H9 (cell line): ENCODE data around the gene TBC1D3B. TPM values are rescaled to one million over a fixed set of nuclear protein-coding genes. Genes with fewer than 3 reads are reported as not detected.

Experiments used
- DNase-seq: peaks from one replicate; pipeline ENCODE4 v3.0.0-alpha.2; 2017
- H2AFZ ChIP-seq: one replicate; pipeline ENCODE4 v1.6.1; 2013; ENCODE audit warnings: mild to moderate bottlenecking, low read length, control low read depth, moderate library complexity
- H2AK5ac ChIP-seq: 2 replicates; pipeline ENCODE4 v1.6.1; 2013; ENCODE audit warnings: low read length, control low read depth, mixed read lengths; ENCODE audit not compliant: insufficient read length
- H2BK120ac ChIP-seq: one replicate; pipeline ENCODE4 v1.6.1; 2013; ENCODE audit warnings: low read depth, mild to moderate bottlenecking, low read length, control low read depth, inconsistent platforms; ENCODE audit not compliant: poor library complexity, severe bottlenecking
- H2BK12ac ChIP-seq: 2 replicates; pipeline ENCODE4 v1.6.1; 2013; ENCODE audit warnings: low read length, control low read depth, mixed read lengths, low read depth; ENCODE audit not compliant: insufficient read length
- H2BK15ac ChIP-seq: 2 replicates; pipeline ENCODE4 v1.6.1; 2013; ENCODE audit warnings: low read depth, low read length, control low read depth
- H2BK20ac ChIP-seq: one replicate; pipeline ENCODE4 v1.6.1; 2013; ENCODE audit warnings: low read depth, mild to moderate bottlenecking, low read length, control low read depth, inconsistent platforms; ENCODE audit not compliant: poor library complexity, severe bottlenecking
- H2BK5ac ChIP-seq: 2 replicates; pipeline ENCODE4 v1.6.1; 2013; ENCODE audit warnings: low read length, control low read depth, mixed read lengths; ENCODE audit not compliant: insufficient read length
- H3K14ac ChIP-seq: 2 replicates; pipeline ENCODE4 v1.6.1; 2013; ENCODE audit warnings: low read length, control low read depth; ENCODE audit not compliant: insufficient read depth
- H3K18ac ChIP-seq: 2 replicates; pipeline ENCODE4 v1.6.1; 2013; ENCODE audit warnings: low read depth, mild to moderate bottlenecking, mixed read lengths, low read length, control low read depth; ENCODE audit not compliant: insufficient read length
- H3K23ac ChIP-seq: 2 replicates; pipeline ENCODE4 v1.6.1; 2013; ENCODE audit warnings: low read length, control low read depth, mixed read lengths, low read depth; ENCODE audit not compliant: insufficient read length
- H3K23me2 ChIP-seq: 2 replicates; pipeline ENCODE4 v1.6.1; 2013; ENCODE audit warnings: low read depth, mild to moderate bottlenecking, mixed read lengths, low read length, control low read depth; ENCODE audit not compliant: insufficient read length, poor library complexity, severe bottlenecking
- H3K27ac ChIP-seq: 2 replicates; pipeline ENCODE4 v1.5.1; 2013; ENCODE audit warnings: low read length, control low read depth, mixed read lengths, low read depth; ENCODE audit not compliant: insufficient read length
- H3K27me3 ChIP-seq: 2 replicates; pipeline ENCODE4 v1.6.1; 2013; ENCODE audit warnings: low read length, control low read depth, inconsistent platforms; ENCODE audit not compliant: insufficient read depth
- H3K4ac ChIP-seq: 2 replicates; pipeline ENCODE4 v1.6.1; 2013; ENCODE audit warnings: low read depth, mild to moderate bottlenecking, control low read depth, inconsistent platforms, low read length, moderate library complexity
- H3K4me1 ChIP-seq: 2 replicates; pipeline ENCODE4 v1.6.1; 2013; ENCODE audit warnings: low read length, control low read depth, inconsistent platforms; ENCODE audit not compliant: insufficient read depth
- H3K4me2 ChIP-seq: 2 replicates; pipeline ENCODE4 v1.6.1; 2013; ENCODE audit warnings: low read length, control low read depth, mixed read lengths; ENCODE audit not compliant: insufficient read length, insufficient read depth
- H3K56ac ChIP-seq: 2 replicates; pipeline ENCODE4 v1.6.1; 2013; ENCODE audit warnings: low read depth, mild to moderate bottlenecking, mixed read lengths, low read length, control low read depth; ENCODE audit not compliant: insufficient read length
- H3K79me1 ChIP-seq: 2 replicates; pipeline ENCODE4 v1.6.1; 2013; ENCODE audit warnings: low read depth, mild to moderate bottlenecking, moderate library complexity, low read length, control low read depth, inconsistent platforms; ENCODE audit not compliant: insufficient read depth, poor library complexity, severe bottlenecking
- H3K79me2 ChIP-seq: 2 replicates; pipeline ENCODE4 v1.6.1; 2013; ENCODE audit warnings: low read length, control low read depth, inconsistent platforms; ENCODE audit not compliant: insufficient read depth
- H3K9ac ChIP-seq: 2 replicates; pipeline ENCODE4 v1.6.1; 2013; ENCODE audit warnings: low read length, control low read depth, mixed read lengths; ENCODE audit not compliant: insufficient read length; ENCODE audit errors: extremely low read depth
- H3K9me3 ChIP-seq: one replicate; pipeline ENCODE4 v1.6.1; 2013; ENCODE audit warnings: low read depth, low read length, inconsistent platforms; ENCODE audit not compliant: control insufficient read depth
- H3T11ph ChIP-seq: one replicate; pipeline ENCODE4 v1.6.1; 2013; ENCODE audit warnings: mild to moderate bottlenecking, low read length, control low read depth, inconsistent platforms
- H4K20me1 ChIP-seq: one replicate; pipeline ENCODE4 v1.6.1; 2013; ENCODE audit not compliant: control insufficient read depth, insufficient read length, insufficient read depth
- H4K5ac ChIP-seq: 2 replicates; pipeline ENCODE4 v1.6.1; 2013; ENCODE audit warnings: low read depth, mild to moderate bottlenecking, mixed read lengths, low read length, control low read depth; ENCODE audit not compliant: insufficient read length
- H4K8ac ChIP-seq: replicated peaks from 2 replicates; pipeline ENCODE4 v1.6.1; 2013; ENCODE audit warnings: low read length, control low read depth, mixed read lengths, low read depth; ENCODE audit not compliant: insufficient read length
- H4K91ac ChIP-seq: 2 replicates; pipeline ENCODE4 v1.6.1; 2013; ENCODE audit warnings: low read depth, mild to moderate bottlenecking, moderate library complexity, mixed read lengths, low read length, control low read depth; ENCODE audit not compliant: insufficient read length
- H3K27ac Mint-ChIP-seq, 3 experiments: 2 replicates in 2 of 3; 3 replicates in 1 of 3; pipeline ENCODE4 v1.8.0; 2020 to 2021; ENCODE audit warnings: mixed read lengths in 3 of 3, mild to moderate bottlenecking in 1 of 3, moderate library complexity in 1 of 3
- H3K27me3 Mint-ChIP-seq: 2 replicates; pipeline ENCODE4 v1.8.0; 2021; ENCODE audit warnings: low read depth, mild to moderate bottlenecking, moderate library complexity, mixed read lengths
- H3K36me3 Mint-ChIP-seq, 3 experiments: 2 replicates in 2 of 3; 3 replicates in 1 of 3; pipeline ENCODE4 v1.8.0; 2020 to 2021; ENCODE audit warnings: low read depth in 3 of 3, mixed read lengths in 3 of 3; ENCODE audit not compliant: insufficient read depth in 1 of 3
- H3K4me1 Mint-ChIP-seq, 2 experiments: 2 replicates each; pipeline ENCODE4 v1.8.0; 2020; ENCODE audit warnings: mixed read lengths in 2 of 2
- H3K4me3 Mint-ChIP-seq, 2 experiments: 2 replicates in 1 of 2; 3 replicates in 1 of 2; pipeline ENCODE4 v1.8.0; 2020 to 2021; ENCODE audit warnings: mild to moderate bottlenecking in 2 of 2, mixed read lengths in 2 of 2, moderate library complexity in 1 of 2
- H3K9me3 Mint-ChIP-seq, 2 experiments: 2 replicates in 1 of 2; 3 replicates in 1 of 2; pipeline ENCODE4 v1.8.0; 2020; ENCODE audit warnings: mild to moderate bottlenecking in 2 of 2, mixed read lengths in 2 of 2, moderate library complexity in 1 of 2
- CTCF ChIP-seq: fragments of 200-600 bp; sonication (generic); conservative IDR thresholded peaks from 3 replicates; pipeline ENCODE4 v1.8.0; 2021; ENCODE audit warnings: antibody characterized with exemption, mild to moderate bottlenecking
- WGBS: extraction: QIAGEN DNeasy Blood & Tissue Kit; methylation state at CpG from one replicate; pipeline ENCODE4 v1.1.7; 2013; ENCODE audit warnings: missing lambda C conversion rate, low lambda C conversion rate, mixed read lengths; ENCODE audit not compliant: insufficient read length; ENCODE audit errors: extremely low coverage; 5-methylcytosine and 5-hydroxymethylcytosine counted together
- total RNA-seq: library from RNA; stranded (reverse); gene quantifications from 2 replicates; pipeline ENCODE4 v1.2.1, GENCODE V29; 2021

The TBC1D3B gene
- total RNA-seq, 1 experiment from 2014 or later, result 8.8 TPM

- Histone ChIP-seq H3K14ac (no peak overlapping the region), H2BK120ac (no peak overlapping the region), H3K79me2 (no peaks in the 10 kb centered on the region), H3K56ac (no peak overlapping the region), H3K9me3 (peaks cover 4% of the 10 kb centered on the region), H3T11ph (no peak overlapping the region), H3K79me1 (no peaks in the 10 kb centered on the region), H4K91ac (no peak overlapping the region), H3K27ac (no peak overlapping the region), H3K18ac (no peak overlapping the region), H3K27me3 (no peaks in the 10 kb centered on the region), H3K9ac (no peak overlapping the region), H2AK5ac (no peak overlapping the region), H4K5ac (no peak overlapping the region), H4K8ac (no peak overlapping the region), H2BK12ac (no peak overlapping the region), H3K23me2 (no peaks in the 10 kb centered on the region), H3K4me1 (no peaks in the 10 kb centered on the region), H2BK5ac (no peak overlapping the region), H3K23ac (no peak overlapping the region), H3K4me2 (no peak overlapping the region), H4K20me1 (no peaks in the 10 kb centered on the region), H2BK15ac (no peak overlapping the region), H2AFZ (no peak overlapping the region), H2BK20ac (no peak overlapping the region), H3K4ac (no peak overlapping the region)
- H3K4me3 Mint-ChIP-seq, result no peak overlapping the region
- TF ChIP-seq CTCF, result no peak; the same call in none of the 3 replicates
- H3K9me3 Mint-ChIP-seq, result peaks cover 9% of the 10 kb centered on the region in 2 experiments
- H3K27me3 Mint-ChIP-seq, result peaks cover 8% of the 10 kb centered on the region
- H3K27ac Mint-ChIP-seq, result no peak overlapping the region
- H3K36me3 Mint-ChIP-seq, result peaks cover 2 to 13% (median 7%) of the 10 kb centered on the region in 3 experiments; a peak in 6 of 7 replicates
- no peak for DNase-seq
- WGBS, result no CpG with 5 or more reads among the region's 2 CpGs
- H3K4me1 Mint-ChIP-seq, result peaks cover 3 to 8% of the 10 kb centered on the region in 2 experiments; a peak in 2 of 4 replicates
Observed at GRCh38 chr17:36131421-36131820, 45.0 kb downstream of the TBC1D3B start.
